Naive thymus-derived CD4-positive, alpha-beta T cell (primary cell): ENCODE measurements around the gene PSENEN. TPM values are rescaled to one million over a fixed set of nuclear protein-coding genes. Genes with fewer than 3 reads are reported as not detected.

ENCODE experiments used
- ATAC-seq: fragments of 150-1000 bp; cut with Tn5 transposase; 2 replicates; pipeline ENCODE4 v1.10.0; 2021; ENCODE audit warnings: mild to moderate bottlenecking, moderate library complexity
- CTCF ChIA-PET: fragments of 350-600 bp; sonication (Branson Sonifier 250); formaldehyde crosslinking; loops from one replicate; lab custom pipeline; 2021; ENCODE audit warnings: antibody characterized with exemption; lab: Charles Lee
- POLR2A ChIA-PET: fragments of 350-600 bp; sonication (Branson Sonifier 250); formaldehyde crosslinking; loops from one replicate; lab custom pipeline; 2021; ENCODE audit warnings: antibody characterized with exemption, inconsistent platforms; lab: Charles Lee
- DNase-seq, 9 donors: peaks; one replicate each; pipeline versions ENCODE4 v3.0.0 to v3.0.0-alpha.2; 2020 to 2022; ENCODE audit warnings: mixed read lengths in 1 of 9
- H3K27ac ChIP-seq: one replicate; pipeline ENCODE4 v1.7.0; 2013; ENCODE audit warnings: mild to moderate bottlenecking, low read depth, low read length, moderate library complexity
- H3K27me3 ChIP-seq, 2 donors: one replicate each; pipeline ENCODE4 v1.7.0; 2013; ENCODE audit warnings: low read length in 2 of 2, mild to moderate bottlenecking in 2 of 2, moderate library complexity in 2 of 2; ENCODE audit not compliant: control insufficient read depth in 2 of 2, insufficient read depth in 2 of 2
- H3K36me3 ChIP-seq, 3 experiments: 1 replicate in 2 of 3; 2 replicates in 1 of 3; pipeline ENCODE4 v1.7.0; 2013; ENCODE audit warnings: low read length in 3 of 3, mild to moderate bottlenecking in 3 of 3, moderate library complexity in 1 of 3; ENCODE audit not compliant: insufficient read depth in 3 of 3, control insufficient read depth in 2 of 3
- H3K4me1 ChIP-seq, 2 donors: one replicate each; pipeline ENCODE4 v1.7.0; 2013; ENCODE audit warnings: low read length in 2 of 2, mild to moderate bottlenecking in 2 of 2, moderate library complexity in 1 of 2; ENCODE audit not compliant: control insufficient read depth in 2 of 2, insufficient read depth in 2 of 2
- H3K4me3 ChIP-seq: 2 replicates; pipeline ENCODE4 v1.7.0; 2013; ENCODE audit warnings: mild to moderate bottlenecking, low read length
- H3K9me3 ChIP-seq, 3 experiments: 1 replicate in 2 of 3; 2 replicates in 1 of 3; pipeline ENCODE4 v1.7.0; 2013; ENCODE audit warnings: low read length in 3 of 3; ENCODE audit not compliant: control insufficient read depth in 2 of 3
- H3K27ac Mint-ChIP-seq, 9 donors: one replicate each; pipeline ENCODE4 v1.8.0; 2020 to 2022; ENCODE audit warnings: mixed read lengths in 9 of 9, mild to moderate bottlenecking in 8 of 9, moderate library complexity in 5 of 9, inconsistent platforms in 2 of 9
- H3K27me3 Mint-ChIP-seq, 5 donors: one replicate each; pipeline ENCODE4 v1.8.0; 2021 to 2022; ENCODE audit warnings: mixed read lengths in 5 of 5, mild to moderate bottlenecking in 1 of 5
- H3K36me3 Mint-ChIP-seq, 5 donors: one replicate each; pipeline ENCODE4 v1.8.0; 2020 to 2022; ENCODE audit warnings: mixed read lengths in 5 of 5, mild to moderate bottlenecking in 3 of 5, inconsistent platforms in 1 of 5
- H3K4me1 Mint-ChIP-seq, 7 donors: one replicate each; pipeline ENCODE4 v1.8.0; 2020 to 2022; ENCODE audit warnings: mixed read lengths in 7 of 7, mild to moderate bottlenecking in 3 of 7, inconsistent platforms in 1 of 7
- H3K4me3 Mint-ChIP-seq, 10 donors: one replicate each; pipeline ENCODE4 v1.8.0; 2020 to 2022; ENCODE audit warnings: mild to moderate bottlenecking in 10 of 10, mixed read lengths in 10 of 10, moderate library complexity in 6 of 10, inconsistent platforms in 2 of 10
- H3K9me3 Mint-ChIP-seq, 11 donors: one replicate each; pipeline ENCODE4 v1.8.0; 2020 to 2022; ENCODE audit warnings: mixed read lengths in 11 of 11, mild to moderate bottlenecking in 4 of 11, inconsistent platforms in 1 of 11, moderate library complexity in 1 of 11
- intact Hi-C, 2 donors: fragments of 100-400 bp; cut with micrococcal nuclease; formaldehyde crosslinking; loops; one replicate each; pipeline ENCODE4 v1.15.1; 2023
- polyA plus RNA-seq, 2 donors: library from polyadenylated mRNA; unstranded; fragments of 300-500 nt; fragmentation: Illumina TruSeq; gene quantifications; one replicate each; pipeline ENCODE4 v1.2.3, GENCODE V29; 2021
- total RNA-seq, 6 experiments: library from RNA in 5 of 6; stranded (reverse) in 5 of 6; gene quantifications; 1 replicate in 5 of 6; 2 replicates in 1 of 6; pipeline ENCODE4 v1.2.3 and lab custom pipeline; 2021 to 2026

The PSENEN gene
- total and polyA plus RNA-seq, 7 experiments from 2014 or later: 20.4 to 79.1 (median 33.9) TPM

- Mint-ChIP-seq H3K27ac (no peak overlapping the region), H3K4me3 (no peak overlapping the region), H3K4me1 (peaks cover under 1 to 20% (median 7%) of the 10 kb centered on the region in 7 donors), H3K9me3 (no peaks in the 10 kb centered on the region), H3K36me3 (peaks cover 2 to 57% (median 4%) of the 10 kb centered on the region in 5 donors), H3K27me3 (no peaks in the 10 kb centered on the region)
- intact Hi-C loops: no loop called here
- Histone ChIP-seq H3K27ac (no peak overlapping the region), H3K27me3 (no peaks in the 10 kb centered on the region), H3K9me3 (no peaks in the 10 kb centered on the region), H3K4me3 (no peak overlapping the region), H3K36me3 (peaks cover 39 to 96% (median 52%) of the 10 kb centered on the region in 3 experiments), H3K4me1 (no peaks in the 10 kb centered on the region)
- ChIA-PET CTCF (interaction anchor here (0.6 kb wide), 1 partner anchor 20 kb away, joined by 3 read pairs; the partner anchor contains the start of genes PSENEN and U2AF1L4), POLR2A (no interaction called here)
- no peak for DNase-seq
- ATAC-seq: no peak
These were observed 20.1 kb upstream of the PSENEN start for GRCh38 chr19:35725216-35725861.

GRCh38 chr19:35727053-35727955 is 18.1 kb upstream of the PSENEN start:
- ATAC-seq: no peak
- Histone ChIP-seq H3K27me3 (no peaks in the 10 kb centered on the region), H3K4me3 (no peak overlapping the region), H3K9me3 (no peaks in the 10 kb centered on the region), H3K4me1 (no peaks in the 10 kb centered on the region), H3K36me3 (peaks cover 38 to 100% (median 60%) of the 10 kb centered on the region in 3 experiments), H3K27ac (no peak overlapping the region)
- H3K36me3 Mint-ChIP-seq: peaks cover 4 to 66% (median 10%) of the 10 kb centered on the region in 5 donors
- CTCF ChIA-PET: interaction anchor here (0.9 to 1.0 kb wide), 3 partner anchors 10 to 231 kb away, joined by 3 to 5 read pairs (median 3); partner anchors contain the start of gene U2AF1L4
- H3K27ac Mint-ChIP-seq: peak overlapping the region in 2 of 9 donors; percentile 32 to 41
- H3K4me3 Mint-ChIP-seq: no peak overlapping the region
- H3K9me3 Mint-ChIP-seq: no peaks in the 10 kb centered on the region
- no peak for DNase-seq
- intact Hi-C loops: no loop called here
- POLR2A ChIA-PET: interaction anchor here (1.5 to 1.8 kb wide), 3 partner anchors 9 to 16 kb away, joined by 4 to 8 read pairs (median 6); no protein-coding TSS in a partner anchor
- H3K27me3 Mint-ChIP-seq: no peaks in the 10 kb centered on the region
- peaks cover 0 to 22% (median 6%) of the 10 kb centered on the region in 7 donors for H3K4me1 Mint-ChIP-seq

GRCh38 chr19:35727956-35728706 is 17.3 kb upstream of the PSENEN start:
- intact Hi-C loops: no loop called here
- ATAC-seq: no peak
- no peaks in the 10 kb centered on the region for H3K27me3 ChIP-seq
- peaks cover 4 to 62% (median 10%) of the 10 kb centered on the region in 5 donors for H3K36me3 Mint-ChIP-seq
- H3K9me3 ChIP-seq: no peaks in the 10 kb centered on the region
- peaks cover 0 to 17% (median 5%) of the 10 kb centered on the region in 7 donors for H3K4me1 Mint-ChIP-seq
- ChIA-PET CTCF (interaction anchor here (0.9 to 1.0 kb wide), 3 partner anchors 9 to 231 kb away, joined by 3 to 5 read pairs (median 3); partner anchors contain the start of gene U2AF1L4), POLR2A (interaction anchor here (1.5 to 1.8 kb wide), 3 partner anchors 9 to 15 kb away, joined by 4 to 8 read pairs (median 6); no protein-coding TSS in a partner anchor)
- DNase-seq: no peak
- no peak overlapping the region for H3K4me3 Mint-ChIP-seq
- H3K9me3 Mint-ChIP-seq: no peaks in the 10 kb centered on the region
- H3K36me3 ChIP-seq: peaks cover 30 to 98% (median 53%) of the 10 kb centered on the region in 3 experiments
- H3K27ac Mint-ChIP-seq: peak overlapping the region in 2 of 9 donors; percentile 38 to 55
- H3K4me1 ChIP-seq: no peaks in the 10 kb centered on the region
- no peak overlapping the region for H3K27ac ChIP-seq
- H3K4me3 ChIP-seq: no peak overlapping the region
- H3K27me3 Mint-ChIP-seq: no peaks in the 10 kb centered on the region

GRCh38 chr19:35729021-35729420 is 16.4 kb upstream of the PSENEN start:
- ChIA-PET POLR2A (interaction anchor here (0.6 to 1.8 kb wide), 3 partner anchors 8 to 158 kb away, joined by 4 to 8 read pairs (median 6); no protein-coding TSS in a partner anchor), CTCF (interaction anchor here (1.1 kb wide), 1 partner anchor 10 kb away, joined by 3 read pairs; no protein-coding TSS in a partner anchor)
- ATAC-seq: no peak
- no peaks in the 10 kb centered on the region for H3K4me1 ChIP-seq
- Mint-ChIP-seq H3K27ac (no peak overlapping the region), H3K9me3 (no peaks in the 10 kb centered on the region), H3K4me1 (peaks cover 0 to 20% (median 4%) of the 10 kb centered on the region in 7 donors), H3K4me3 (no peak overlapping the region), H3K27me3 (no peaks in the 10 kb centered on the region), H3K36me3 (peaks cover 4 to 57% (median 10%) of the 10 kb centered on the region in 5 donors)
- no peak overlapping the region for H3K27ac ChIP-seq
- intact Hi-C loops: no loop called here
- no peak overlapping the region for H3K4me3 ChIP-seq
- H3K27me3 ChIP-seq: no peaks in the 10 kb centered on the region
- H3K36me3 ChIP-seq: peaks cover 21 to 98% (median 46%) of the 10 kb centered on the region in 3 experiments
- H3K9me3 ChIP-seq: no peaks in the 10 kb centered on the region
- DNase-seq: no peak

- H3K4me3 Mint-ChIP-seq: no peak overlapping the region
- no peaks in the 10 kb centered on the region for H3K9me3 ChIP-seq
- H3K36me3 Mint-ChIP-seq: peaks cover 4 to 57% (median 15%) of the 10 kb centered on the region in 5 donors
- intact Hi-C loops: no loop called here
- H3K27me3 ChIP-seq: no peaks in the 10 kb centered on the region
- DNase-seq: no peak
- H3K27ac Mint-ChIP-seq: no peak overlapping the region
- POLR2A ChIA-PET: interaction anchor here (1.6 kb wide), 1 partner anchor 10 kb away, joined by 8 read pairs; no protein-coding TSS in a partner anchor
- H3K9me3 Mint-ChIP-seq: no peaks in the 10 kb centered on the region
- no peaks in the 10 kb centered on the region for H3K4me1 ChIP-seq
- H3K4me3 ChIP-seq: no peak overlapping the region
- no peaks in the 10 kb centered on the region for H3K27me3 Mint-ChIP-seq
- peaks cover 17 to 98% (median 39%) of the 10 kb centered on the region in 3 experiments for H3K36me3 ChIP-seq
- H3K27ac ChIP-seq: no peak overlapping the region
- CTCF ChIA-PET: interaction anchor here (1.1 kb wide), 2 partner anchors 11 kb away, joined by 3 to 4 read pairs; no protein-coding TSS in a partner anchor
- ATAC-seq: no peak
- peaks cover 0 to 21% (median 8%) of the 10 kb centered on the region in 7 donors for H3K4me1 Mint-ChIP-seq
These were observed 15.7 kb upstream of the PSENEN start for GRCh38 chr19:35729763-35730162.
